Spleen (tissue), 7 donors: ENCODE measurements around the gene QSOX1.

Source experiments
- POLR2A ChIP-seq, 3 donors: fragments of 450-650 bp; IDR thresholded peaks; one replicate each; pipeline ENCODE4 v1.5.1; 2017; ENCODE audit warnings: antibody characterized with exemption in 3 of 3, mild to moderate bottlenecking in 1 of 3
- TF ChIP-seq, protein P1 (sequence below), 11 experiments: fragments of 200-600 bp in 7 of 11; fragments of 450-650 bp in 4 of 11; sonication (generic) in 4 of 11; IDR thresholded peaks in 8 of 11; conservative IDR thresholded peaks in 3 of 11; 1 replicate in 7 of 11; 2 replicates in 4 of 11; pipeline versions ENCODE4 v1.4.0 to v1.8.0; 2016 to 2021; ENCODE audit warnings: antibody characterized with exemption in 11 of 11, inconsistent platforms in 4 of 11, mild to moderate bottlenecking in 1 of 11
- donor health status: DM: no; HTN: no; CAD: no; lungs with moderate emphysema.
- donor health status: DM: no; HTN: no; CAD: no.
- donor health status: DM: no; HTN: no; CAD: no.

DNA sequence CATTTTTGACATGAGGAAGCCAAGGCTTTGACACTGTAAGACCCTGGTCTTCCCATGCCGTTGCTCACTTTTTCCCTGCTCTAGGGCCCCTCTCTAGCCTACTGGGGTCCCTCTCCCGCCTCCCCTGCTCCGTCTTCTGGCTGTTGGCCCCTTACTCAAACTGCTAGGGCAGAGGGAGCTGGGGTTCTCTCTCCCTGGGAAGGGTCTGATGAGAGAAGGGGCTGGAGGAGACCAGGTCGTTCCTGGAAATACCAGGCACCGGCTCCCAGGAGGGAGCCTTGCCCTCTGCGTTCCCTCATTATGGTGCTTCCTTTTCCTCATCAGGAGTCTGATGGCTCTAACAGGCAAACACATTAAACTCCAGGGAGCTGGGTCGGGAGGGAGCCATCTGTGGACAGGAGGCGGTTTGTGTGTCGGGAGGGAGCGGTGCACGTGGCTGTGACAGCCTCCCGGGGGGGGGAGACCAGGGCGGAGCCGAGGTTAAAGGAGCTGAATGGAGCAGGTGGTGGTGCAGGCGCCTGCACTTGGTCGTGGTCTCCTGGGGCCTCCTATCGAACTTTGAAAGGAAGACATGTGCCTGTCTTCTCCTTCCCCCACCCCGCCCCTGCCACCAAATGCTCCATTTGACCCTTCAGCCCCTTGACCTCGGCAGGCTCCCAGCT is 40.0 kb downstream of the QSOX1 start:
- TF ChIP-seq, protein P1, sequence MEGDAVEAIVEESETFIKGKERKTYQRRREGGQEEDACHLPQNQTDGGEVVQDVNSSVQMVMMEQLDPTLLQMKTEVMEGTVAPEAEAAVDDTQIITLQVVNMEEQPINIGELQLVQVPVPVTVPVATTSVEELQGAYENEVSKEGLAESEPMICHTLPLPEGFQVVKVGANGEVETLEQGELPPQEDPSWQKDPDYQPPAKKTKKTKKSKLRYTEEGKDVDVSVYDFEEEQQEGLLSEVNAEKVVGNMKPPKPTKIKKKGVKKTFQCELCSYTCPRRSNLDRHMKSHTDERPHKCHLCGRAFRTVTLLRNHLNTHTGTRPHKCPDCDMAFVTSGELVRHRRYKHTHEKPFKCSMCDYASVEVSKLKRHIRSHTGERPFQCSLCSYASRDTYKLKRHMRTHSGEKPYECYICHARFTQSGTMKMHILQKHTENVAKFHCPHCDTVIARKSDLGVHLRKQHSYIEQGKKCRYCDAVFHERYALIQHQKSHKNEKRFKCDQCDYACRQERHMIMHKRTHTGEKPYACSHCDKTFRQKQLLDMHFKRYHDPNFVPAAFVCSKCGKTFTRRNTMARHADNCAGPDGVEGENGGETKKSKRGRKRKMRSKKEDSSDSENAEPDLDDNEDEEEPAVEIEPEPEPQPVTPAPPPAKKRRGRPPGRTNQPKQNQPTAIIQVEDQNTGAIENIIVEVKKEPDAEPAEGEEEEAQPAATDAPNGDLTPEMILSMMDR (IDR thresholded peaks at IDR 0.05 in 8 of 11, conservative IDR thresholded peaks at IDR 0.05 in 3 of 11), result no peak
- TF ChIP-seq POLR2A (IDR thresholded peaks at IDR 0.05), result no peak
